NOMO-1 (cell line): Measurements from ENCODE around the gene ADCY10.
"Not testable (repeated sequence)": the region's sequence is repeated elsewhere in the genome, so short reads cannot be mapped to it uniquely, and the experiment has no call there.

Experiments used
- DNase-seq, 2 experiments: peaks; one replicate each; lab custom pipeline; 2025; ENCODE audit not compliant: unreplicated experiment in 2 of 2; lab: John Stamatoyannopoulos, UW

The ADCY10 gene

GRCh38 chr1:167887187-167887586 is 26.7 kb downstream of the ADCY10 start:
- not testable (repeated sequence) for DNase-seq

- DNase-seq: no peak
Measured at GRCh38 chr1:167882376-167882775, 31.6 kb downstream of the ADCY10 start.

- no peak for DNase-seq
Measured at GRCh38 chr1:167881786-167882185, 32.1 kb downstream of the ADCY10 start.

- no peak for DNase-seq
Measured at GRCh38 chr1:167881069-167881468, 32.9 kb downstream of the ADCY10 start.

GRCh38 chr1:167880580-167881021 is 33.3 kb downstream of the ADCY10 start:
- no peak for DNase-seq

- DNase-seq: no peak
Measured at GRCh38 chr1:167879508-167879907, 34.4 kb downstream of the ADCY10 start.

- DNase-seq: no peak
Measured at GRCh38 chr1:167878372-167879160, 35.4 kb downstream of the ADCY10 start.

- no peak for DNase-seq
Measured at GRCh38 chr1:167876597-167877175, 37.2 kb downstream of the ADCY10 start.

- no peak for DNase-seq
Measured at GRCh38 chr1:167871331-167871730, 42.6 kb downstream of the ADCY10 start.

- DNase-seq: not testable (repeated sequence)
Measured at GRCh38 chr1:167869157-167870001, 44.6 kb downstream of the ADCY10 start.

- DNase-seq: not testable (repeated sequence)
Measured at GRCh38 chr1:167866739-167867414, 47.1 kb downstream of the ADCY10 start.

GRCh38 chr1:167866326-167866725 is 47.6 kb downstream of the ADCY10 start:
- DNase-seq: not testable (repeated sequence)

- not testable (repeated sequence) for DNase-seq
Measured at GRCh38 chr1:167865804-167866308, 48.1 kb downstream of the ADCY10 start.

- DNase-seq: not testable (repeated sequence)
Measured at GRCh38 chr1:167865193-167865592, 48.7 kb downstream of the ADCY10 start.

- no peak for DNase-seq
Measured at GRCh38 chr1:167864392-167865032, 49.4 kb downstream of the ADCY10 start.

- DNase-seq: no peak
Measured at GRCh38 chr1:167863921-167864279, 50.0 kb downstream of the ADCY10 start.

GRCh38 chr1:167863191-167863920 is 50.6 kb downstream of the ADCY10 start:
- not testable (repeated sequence) for DNase-seq

GRCh38 chr1:167862432-167863076 is 51.4 kb downstream of the ADCY10 start:
- no peak for DNase-seq
